ENCODE measurements around the gene FBXW4.

FBXW4 gene

DNA sequence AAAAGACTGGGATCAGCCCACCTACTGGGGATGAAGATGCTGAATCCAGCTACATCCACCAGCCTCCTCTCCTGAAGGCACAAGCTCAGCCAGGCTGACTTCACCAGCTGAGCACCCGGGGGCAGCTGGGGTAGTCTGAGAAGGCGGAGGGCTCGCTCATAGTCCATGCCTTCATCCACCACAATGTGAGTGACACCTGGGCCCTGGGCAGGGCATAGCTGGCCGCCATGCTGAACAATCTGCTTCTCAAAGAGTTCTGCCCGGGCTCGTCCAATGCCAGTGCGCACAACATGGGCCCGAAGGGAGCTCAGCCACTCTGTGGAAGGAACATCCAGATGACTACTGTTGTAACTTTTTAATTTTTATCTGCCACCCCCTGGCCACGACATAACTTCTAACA is 109.1 kb downstream of the FBXW4 start:
- H3K36me3 ChIP-seq (ENCODE audit: insufficient read depth, low read length) = peaks cover 8% of the 10 kb centered on the region; the same call in 1 of the 2 replicates
- H3K9ac ChIP-seq (ENCODE audit: low read depth, low read length) = no peak overlapping the region
- H3K9me3 ChIP-seq (ENCODE audit: control insufficient read depth, insufficient read depth, low read length) = no peaks in the 10 kb centered on the region
- peaks cover 12% of the 10 kb centered on the region for H3K4me1 ChIP-seq (ENCODE audit: insufficient read depth, low read length)

DNA sequence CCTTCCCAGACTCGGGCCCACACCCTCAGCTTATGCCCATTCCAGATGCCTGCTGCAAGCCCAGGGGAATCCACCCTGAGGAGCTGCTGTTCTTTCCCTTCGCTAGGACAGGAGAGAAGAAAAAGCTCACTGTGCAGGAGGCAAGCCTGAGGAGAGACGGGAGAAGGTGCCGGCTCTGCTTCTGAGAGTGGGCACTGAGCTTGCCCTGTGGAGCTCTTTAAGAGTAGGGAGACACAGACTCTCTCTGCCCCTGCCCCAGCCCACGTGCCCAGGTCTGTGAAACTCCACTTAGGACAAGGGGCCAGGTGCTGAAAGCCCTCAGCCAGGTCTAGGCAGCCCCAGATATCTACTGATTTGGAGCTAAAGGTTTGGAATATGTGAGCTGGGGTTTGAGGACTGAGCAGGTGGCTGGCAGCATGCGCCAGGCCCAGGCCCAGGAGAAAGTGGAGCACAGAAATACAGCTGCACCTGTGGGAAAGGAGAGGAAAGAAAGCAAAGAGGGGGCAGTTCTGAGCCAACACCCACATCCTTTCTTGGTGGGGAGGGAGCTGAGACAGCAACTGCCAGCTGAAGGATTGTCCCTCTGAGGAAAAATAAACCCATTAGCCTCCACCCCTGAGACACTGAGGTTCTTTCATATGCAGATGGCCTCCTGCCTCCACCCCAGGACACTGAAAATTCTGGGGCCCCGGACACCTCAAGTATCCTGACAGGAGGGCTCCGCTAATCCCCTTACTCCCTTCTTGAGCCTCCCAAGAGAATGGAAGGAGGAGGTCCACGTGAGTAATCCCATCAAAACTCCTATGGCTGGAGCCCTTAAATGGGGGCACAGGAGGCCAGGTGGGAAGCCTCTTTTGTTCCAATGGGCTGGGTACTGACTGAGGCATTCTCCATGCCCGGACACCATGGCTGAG is 114.2 kb downstream of the FBXW4 start:
- Histone ChIP-seq H3K36me3 (ENCODE audit: insufficient read depth, low read length) (peaks cover 8% of the 10 kb centered on the region), H3K9me3 (ENCODE audit: control insufficient read depth, insufficient read depth, low read length) (no peaks in the 10 kb centered on the region), H3K4me1 (ENCODE audit: insufficient read depth, low read length) (peaks cover 10% of the 10 kb centered on the region; the same call in 1 of the 2 replicates), H3K9ac (ENCODE audit: low read depth, low read length) (no peak overlapping the region)

GRCh38 chr10:101579516-101579870 is 115.5 kb downstream of the FBXW4 start:
- peaks cover 8% of the 10 kb centered on the region for H3K36me3 ChIP-seq (ENCODE audit: insufficient read depth, low read length)
- H3K9ac ChIP-seq (ENCODE audit: low read depth, low read length) = no peak overlapping the region
- no peaks in the 10 kb centered on the region for H3K9me3 ChIP-seq (ENCODE audit: control insufficient read depth, insufficient read depth, low read length)
- peaks cover 11% of the 10 kb centered on the region; the same call in 1 of the 2 replicates for H3K4me1 ChIP-seq (ENCODE audit: insufficient read depth, low read length)

DNA sequence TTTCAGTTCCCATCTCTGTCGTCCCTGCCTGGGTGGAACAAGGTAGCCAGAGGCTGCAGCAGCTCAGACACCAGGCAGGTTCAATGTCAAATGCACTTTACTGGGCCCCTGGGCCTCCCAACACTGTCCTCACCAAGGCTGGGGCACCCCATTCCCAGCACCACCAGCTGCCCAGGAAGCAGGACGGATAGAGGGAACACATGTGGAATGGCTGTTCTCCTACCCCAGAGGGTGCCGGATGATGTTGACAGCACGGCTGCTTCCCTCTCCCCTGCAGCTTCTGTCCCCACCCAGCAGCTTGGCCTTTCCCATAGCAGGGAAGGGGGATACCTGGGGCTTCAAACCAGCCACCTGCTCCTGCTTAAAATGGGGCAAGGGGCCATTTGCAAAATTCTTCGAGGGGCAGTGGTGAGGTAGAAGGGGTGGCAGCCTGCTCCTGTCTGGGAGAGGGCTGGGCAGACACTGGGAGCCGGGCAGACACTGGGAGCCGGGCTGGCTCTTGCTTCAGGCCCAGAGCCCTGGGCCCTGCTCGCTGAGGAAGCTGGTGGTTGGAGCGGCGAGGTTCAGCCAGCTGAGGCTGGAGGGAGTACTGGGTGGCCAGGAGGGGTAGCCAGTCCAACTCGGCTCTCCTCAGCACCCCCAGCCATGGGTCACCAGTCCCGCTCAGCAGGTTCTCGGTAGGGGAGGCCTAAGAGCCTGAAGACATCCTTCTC is 116.0 kb downstream of the FBXW4 start:
- Histone ChIP-seq H3K9me3 (ENCODE audit: control insufficient read depth, insufficient read depth, low read length) (no peaks in the 10 kb centered on the region), H3K9ac (ENCODE audit: low read depth, low read length) (no peak overlapping the region), H3K4me1 (ENCODE audit: insufficient read depth, low read length) (peaks cover 14% of the 10 kb centered on the region; the same call in 1 of the 2 replicates), H3K36me3 (ENCODE audit: insufficient read depth, low read length) (peaks cover 8% of the 10 kb centered on the region)

DNA sequence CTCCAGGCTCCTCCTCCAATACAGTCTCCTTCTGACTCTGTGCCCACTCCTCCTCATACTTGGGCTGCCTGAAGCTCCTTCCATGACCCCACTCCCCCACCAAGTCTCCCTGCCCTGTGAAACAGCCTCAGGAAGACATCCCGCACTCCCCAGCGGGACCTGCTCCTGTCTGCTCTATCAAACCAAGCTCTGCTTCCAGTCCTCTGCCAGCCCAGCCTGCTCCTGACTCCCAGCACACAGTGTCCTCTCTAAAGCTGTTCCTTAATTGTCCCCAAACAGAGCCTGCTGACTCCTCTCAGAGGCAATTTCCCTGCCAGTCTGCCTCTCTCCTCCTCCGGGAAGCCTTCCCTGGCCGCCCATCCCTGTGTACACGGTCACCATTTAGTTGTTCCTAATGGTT is 116.8 kb downstream of the FBXW4 start:
- Histone ChIP-seq H3K36me3 (ENCODE audit: insufficient read depth, low read length) (peaks cover under 1% of the 10 kb centered on the region), H3K4me1 (ENCODE audit: insufficient read depth, low read length) (peaks cover 14% of the 10 kb centered on the region; the same call in 1 of the 2 replicates), H3K9me3 (ENCODE audit: control insufficient read depth, insufficient read depth, low read length) (no peaks in the 10 kb centered on the region), H3K9ac (ENCODE audit: low read depth, low read length) (no peak overlapping the region)

DNA sequence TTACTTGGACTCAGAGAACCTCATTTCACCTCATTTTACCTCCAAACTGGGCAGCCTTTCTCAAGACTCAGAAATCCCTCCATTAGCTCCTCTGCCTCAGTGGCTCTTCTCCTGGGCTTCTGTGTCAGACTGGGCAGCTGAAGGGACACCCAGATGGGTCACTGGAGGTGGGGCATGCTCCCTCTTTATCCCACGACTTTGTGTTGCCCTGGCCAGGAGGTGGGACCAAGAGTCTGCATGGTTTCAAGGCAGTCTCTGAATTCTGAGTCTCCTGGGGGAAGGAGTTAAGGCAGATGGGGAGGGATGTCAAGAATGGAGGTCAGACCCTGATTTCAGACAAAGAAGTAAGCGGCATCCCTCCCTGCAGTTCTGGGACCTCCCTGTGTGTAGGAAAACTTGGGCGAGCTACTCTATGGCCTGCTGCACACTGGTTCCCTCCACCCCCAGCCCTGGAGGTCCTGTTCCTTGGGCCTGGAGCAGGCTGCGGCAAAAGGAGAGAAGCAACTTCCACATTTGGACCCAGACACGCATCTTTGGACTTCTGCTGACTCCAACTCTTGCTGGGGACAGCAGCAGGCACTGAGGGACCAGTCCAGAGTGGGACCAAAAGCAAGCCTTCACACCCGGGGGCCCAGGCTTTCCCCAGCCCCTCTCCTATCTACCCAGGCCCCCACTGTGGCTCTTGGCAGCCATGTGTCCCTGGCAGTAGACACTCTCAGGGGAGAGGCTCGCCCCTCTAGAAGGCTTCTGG is 117.7 kb downstream of the FBXW4 start:
- Histone ChIP-seq H3K36me3 (ENCODE audit: insufficient read depth, low read length) (no peaks in the 10 kb centered on the region; the same call in none of the 2 replicates), H3K9ac (ENCODE audit: low read depth, low read length) (no peak overlapping the region), H3K4me1 (ENCODE audit: insufficient read depth, low read length) (peaks cover 14% of the 10 kb centered on the region; the same call in 1 of the 2 replicates), H3K9me3 (ENCODE audit: control insufficient read depth, insufficient read depth, low read length) (no peaks in the 10 kb centered on the region)

GRCh38 chr10:101576211-101576863 is 118.6 kb downstream of the FBXW4 start:
- Histone ChIP-seq H3K9me3 (ENCODE audit: control insufficient read depth, insufficient read depth, low read length) (no peaks in the 10 kb centered on the region), H3K36me3 (ENCODE audit: insufficient read depth, low read length) (no peaks in the 10 kb centered on the region; the same call in none of the 2 replicates), H3K4me1 (ENCODE audit: insufficient read depth, low read length) (peaks cover 12% of the 10 kb centered on the region; the same call in 1 of the 2 replicates), H3K9ac (ENCODE audit: low read depth, low read length) (no peak overlapping the region)

GRCh38 chr10:101575580-101576210 is 119.3 kb downstream of the FBXW4 start:
- Histone ChIP-seq H3K4me1 (ENCODE audit: insufficient read depth, low read length) (peaks cover 5% of the 10 kb centered on the region; the same call in 1 of the 2 replicates), H3K9ac (ENCODE audit: low read depth, low read length) (no peak overlapping the region), H3K36me3 (ENCODE audit: insufficient read depth, low read length) (no peaks in the 10 kb centered on the region; the same call in none of the 2 replicates), H3K9me3 (ENCODE audit: control insufficient read depth, insufficient read depth, low read length) (no peaks in the 10 kb centered on the region)

DNA sequence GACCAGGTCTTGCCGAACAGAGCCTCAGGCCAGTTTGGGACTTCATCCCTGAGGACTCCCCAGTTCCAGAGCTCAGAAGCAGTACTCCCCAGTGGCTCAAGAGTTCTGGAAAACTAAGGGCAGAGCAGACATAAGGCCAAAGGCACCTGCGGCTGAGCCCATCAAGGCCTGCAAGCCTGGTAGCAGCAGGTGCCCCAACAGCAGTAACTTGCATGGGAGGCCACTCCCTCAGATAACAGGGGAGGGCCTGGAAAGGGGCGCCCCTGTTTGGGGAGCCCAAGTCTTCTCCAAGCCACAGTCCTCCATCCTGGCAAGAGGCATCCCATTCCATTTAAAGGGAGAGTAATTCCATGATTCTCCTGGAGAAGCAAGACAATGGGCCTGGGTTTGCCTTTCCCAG is 119.9 kb downstream of the FBXW4 start:
- Histone ChIP-seq H3K9ac (ENCODE audit: low read depth, low read length) (no peak overlapping the region), H3K36me3 (ENCODE audit: insufficient read depth, low read length) (no peaks in the 10 kb centered on the region; the same call in none of the 2 replicates), H3K4me1 (ENCODE audit: insufficient read depth, low read length) (0 out of 2 replicates have a peak, but pooled peaks cover 4% of the 10 kb centered on the region), H3K9me3 (ENCODE audit: control insufficient read depth, insufficient read depth, low read length) (no peaks in the 10 kb centered on the region)

GRCh38 chr10:101573885-101574753 is 120.9 kb downstream of the FBXW4 start:
- 0 out of 2 replicates have a peak, but pooled peaks cover 4% of the 10 kb centered on the region for H3K4me1 ChIP-seq (ENCODE audit: insufficient read depth, low read length)
- no peaks in the 10 kb centered on the region for H3K9me3 ChIP-seq (ENCODE audit: control insufficient read depth, insufficient read depth, low read length)
- H3K36me3 ChIP-seq (ENCODE audit: insufficient read depth, low read length) = no peaks in the 10 kb centered on the region; the same call in 1 of the 2 replicates
- H3K9ac ChIP-seq (ENCODE audit: low read depth, low read length) = no peak overlapping the region

DNA sequence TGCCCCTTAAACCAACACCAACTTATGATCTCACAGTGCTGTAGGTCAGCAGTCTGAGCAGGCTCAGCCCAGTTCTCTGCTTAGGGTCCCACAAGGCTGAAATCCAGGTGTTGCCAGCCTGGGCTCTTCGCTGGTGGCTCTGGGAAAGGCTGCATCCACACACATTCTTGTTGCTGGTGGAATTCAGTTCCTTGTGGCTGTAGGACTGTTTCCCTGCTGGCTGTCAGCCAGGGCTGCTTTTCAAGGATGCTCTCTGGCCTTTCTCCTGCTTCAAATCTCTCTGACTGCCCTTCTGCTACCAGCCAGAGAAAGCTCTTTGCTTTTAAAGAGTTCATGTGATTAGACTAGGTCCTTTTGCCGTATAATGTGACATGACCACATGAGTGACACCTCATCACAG is 122.2 kb downstream of the FBXW4 start:
- H3K9ac ChIP-seq (ENCODE audit: low read depth, low read length) = no peak overlapping the region
- H3K4me1 ChIP-seq (ENCODE audit: insufficient read depth, low read length) = 0 out of 2 replicates have a peak, but pooled peaks cover 4% of the 10 kb centered on the region
- no peaks in the 10 kb centered on the region; the same call in 1 of the 2 replicates for H3K36me3 ChIP-seq (ENCODE audit: insufficient read depth, low read length)
- no peaks in the 10 kb centered on the region for H3K9me3 ChIP-seq (ENCODE audit: control insufficient read depth, insufficient read depth, low read length)

DNA sequence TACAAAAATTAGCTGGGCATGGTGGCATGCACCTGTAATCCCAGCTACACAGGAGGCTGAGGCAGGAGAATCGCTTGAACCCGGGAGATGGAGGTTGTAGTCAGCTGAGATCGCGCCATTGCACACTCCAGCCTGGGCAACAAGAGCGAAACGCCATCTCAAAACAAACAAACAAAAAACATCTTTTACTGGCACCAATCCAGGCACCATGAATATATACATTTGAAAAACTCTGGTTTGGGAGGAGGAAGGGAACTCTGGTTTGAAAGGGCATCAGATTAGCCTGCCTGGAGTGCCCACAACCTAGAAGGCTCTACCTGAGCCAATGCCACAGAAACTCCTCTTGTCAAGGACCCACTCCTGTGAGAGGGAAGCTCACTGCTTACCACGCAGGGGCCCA is 122.8 kb downstream of the FBXW4 start:
- no peaks in the 10 kb centered on the region; the same call in 1 of the 2 replicates for H3K36me3 ChIP-seq (ENCODE audit: insufficient read depth, low read length)
- H3K4me1 ChIP-seq (ENCODE audit: insufficient read depth, low read length) = 0 out of 2 replicates have a peak, but pooled peaks cover 4% of the 10 kb centered on the region
- H3K9ac ChIP-seq (ENCODE audit: low read depth, low read length) = no peak overlapping the region
- no peaks in the 10 kb centered on the region for H3K9me3 ChIP-seq (ENCODE audit: control insufficient read depth, insufficient read depth, low read length)
